Hepatocyte (in vitro differentiated cells): ENCODE results near the gene CMTM5. TPM values are rescaled to one million over a fixed set of nuclear protein-coding genes. Genes with fewer than 3 reads are reported as not detected.

Source experiments
- DNase-seq: peaks from one replicate; pipeline ENCODE4 v3.0.0-alpha.2; 2016; ENCODE audit warnings: low spot score
- H2AFZ ChIP-seq: fragments of 200-600 bp; sonication (generic); 2 replicates; pipeline ENCODE4 v1.6.0; 2016; ENCODE audit warnings: antibody characterized with exemption, mild to moderate bottlenecking
- H3K27ac ChIP-seq: fragments of 200-600 bp; sonication (generic); 2 replicates; pipeline ENCODE4 v1.5.1; 2016; ENCODE audit warnings: mild to moderate bottlenecking
- H3K27me3 ChIP-seq: fragments of 200-600 bp; sonication (generic); 2 replicates; pipeline ENCODE4 v1.6.1; 2016
- H3K36me3 ChIP-seq: fragments of 200-600 bp; sonication (generic); replicated peaks from 2 replicates; pipeline ENCODE4 v1.5.1; 2016; ENCODE audit warnings: low read depth; ENCODE audit not compliant: insufficient read depth
- H3K4me1 ChIP-seq: fragments of 200-600 bp; sonication (generic); 2 replicates; pipeline ENCODE4 v1.5.1; 2016; ENCODE audit warnings: mild to moderate bottlenecking, moderate library complexity; ENCODE audit not compliant: insufficient read depth
- H3K4me2 ChIP-seq: fragments of 200-600 bp; sonication (generic); 2 replicates; pipeline ENCODE4 v1.6.0; 2016
- H3K4me3 ChIP-seq: fragments of 200-600 bp; sonication (generic); 2 replicates; pipeline ENCODE4 v1.5.1; 2016; ENCODE audit warnings: mild to moderate bottlenecking
- H3K79me2 ChIP-seq: fragments of 200-600 bp; sonication (generic); 2 replicates; pipeline ENCODE4 v1.6.0; 2017; ENCODE audit warnings: mild to moderate bottlenecking
- H3K9me2 ChIP-seq: fragments of 200-600 bp; sonication (generic); replicated peaks from 2 replicates; pipeline ENCODE4 v1.6.0; 2017; ENCODE audit warnings: mild to moderate bottlenecking; ENCODE audit not compliant: insufficient read depth
- H3K9me3 ChIP-seq: fragments of 200-600 bp; sonication (generic); 2 replicates; pipeline ENCODE4 v1.5.1; 2016; ENCODE audit warnings: low read depth, mild to moderate bottlenecking
- H4K20me1 ChIP-seq: fragments of 200-600 bp; sonication (generic); 2 replicates; pipeline ENCODE4 v1.6.0; 2016; ENCODE audit warnings: mild to moderate bottlenecking; ENCODE audit not compliant: insufficient read depth, poor library complexity, severe bottlenecking
- CTCF ChIP-seq: fragments of 200-600 bp; sonication (generic); IDR thresholded peaks from 2 replicates; pipeline ENCODE4 v1.5.1; 2016; ENCODE audit warnings: antibody characterized with exemption, mild to moderate bottlenecking; ENCODE audit not compliant: poor library complexity
- EZH2 ChIP-seq: fragments of 200-600 bp; sonication (generic); IDR thresholded peaks from 2 replicates; pipeline ENCODE4 v1.6.1; 2016; ENCODE audit warnings: antibody characterized with exemption, mild to moderate bottlenecking, borderline replicate concordance
- EZH2phosphoT487 ChIP-seq: fragments of 200-600 bp; sonication (generic); IDR thresholded peaks from one replicate; pipeline ENCODE4 v1.6.1; 2018; ENCODE audit warnings: antibody characterized with exemption, mild to moderate bottlenecking, low read depth, moderate library complexity; ENCODE audit not compliant: unreplicated experiment, severe bottlenecking
- WGBS: methylation state at CpG from one replicate; pipeline ENCODE4 v1.1.6; 2016; ENCODE audit warnings: low lambda C conversion rate; ENCODE audit errors: missing lambda C conversion rate; 5-methylcytosine and 5-hydroxymethylcytosine counted together
- polyA plus RNA-seq: library from polyadenylated mRNA; unstranded; fragments of >200 nt; fragmentation: Nextera tagmentation; extraction: Ambion mirVana; gene quantifications from 2 replicates; pipeline ENCODE4 v1.2.1, GENCODE V29; 2016
- total RNA-seq: library from RNA; depleted of rRNA; stranded (reverse); fragments of >200 nt; gene quantifications from 2 replicates; pipeline ENCODE4 v1.2.3, GENCODE V29; 2014

Gene CMTM5
- total and polyA plus RNA-seq, 2 experiments from 2014 or later: 0.28 TPM; not detected in 1

GRCh38 chr14:23380197-23380914, 3.5 kb downstream of the CMTM5 start:
- TF ChIP-seq EZH2: no peak
- TF ChIP-seq EZH2phosphoT487: no peak
- TF ChIP-seq CTCF: no peak
- no peak for DNase-seq
- Histone ChIP-seq H3K9me3 (no peaks in the 10 kb centered on the region), H3K4me1 (no peaks in the 10 kb centered on the region), H3K4me2 (no peak overlapping the region), H2AFZ (no peak overlapping the region), H3K27me3 (no peaks in the 10 kb centered on the region), H3K79me2 (no peaks in the 10 kb centered on the region), H3K27ac (no peak overlapping the region), H3K4me3 (no peak overlapping the region), H3K9me2 (no peaks in the 10 kb centered on the region), H3K36me3 (no peaks in the 10 kb centered on the region), H4K20me1 (no peaks in the 10 kb centered on the region)
- WGBS: 72% methylated on average over 16 of the region's 16 CpGs

- H3K9me3 ChIP-seq: no peaks in the 10 kb centered on the region
- no peak overlapping the region for H3K27ac ChIP-seq
- no peak overlapping the region for H2AFZ ChIP-seq
- no peaks in the 10 kb centered on the region for H3K79me2 ChIP-seq
- H3K4me3 ChIP-seq: no peak overlapping the region
- H4K20me1 ChIP-seq: no peaks in the 10 kb centered on the region
- H3K4me2 ChIP-seq: no peak overlapping the region
- TF ChIP-seq EZH2phosphoT487 (no peak), EZH2 (no peak), CTCF (no peak)
- 89% methylated on average over 4 of the region's 4 CpGs for WGBS
- no peaks in the 10 kb centered on the region for H3K27me3 ChIP-seq
- no peaks in the 10 kb centered on the region for H3K9me2 ChIP-seq
- no peaks in the 10 kb centered on the region for H3K36me3 ChIP-seq
- no peaks in the 10 kb centered on the region for H3K4me1 ChIP-seq
- no peak for DNase-seq
These were observed 4.1 kb downstream of the CMTM5 start for GRCh38 chr14:23380976-23381375.

- Histone ChIP-seq H2AFZ (no peak overlapping the region), H3K9me2 (no peaks in the 10 kb centered on the region), H3K9me3 (no peaks in the 10 kb centered on the region), H4K20me1 (no peaks in the 10 kb centered on the region), H3K27me3 (no peaks in the 10 kb centered on the region), H3K4me2 (no peak overlapping the region), H3K27ac (no peak overlapping the region), H3K36me3 (no peaks in the 10 kb centered on the region), H3K4me1 (no peaks in the 10 kb centered on the region), H3K4me3 (no peak overlapping the region), H3K79me2 (no peaks in the 10 kb centered on the region)
- DNase-seq: no peak
- TF ChIP-seq EZH2phosphoT487: no peak
- no peak for TF ChIP-seq CTCF
- no peak for TF ChIP-seq EZH2
- WGBS: 87% methylated on average over 3 of the region's 3 CpGs
These were observed 5.0 kb downstream of the CMTM5 start for GRCh38 chr14:23381871-23382270.
